GM12878 (cell line): ENCODE data around the gene SLC37A1. TPM values are rescaled to one million over a fixed set of nuclear protein-coding genes. Genes with fewer than 3 reads are reported as not detected.

ENCODE experiments used
- BRCA1 ChIP-seq: IDR thresholded peaks from 2 replicates; pipeline ENCODE4 v1.6.1; 2011; ENCODE audit warnings: low read depth, low read length, improper control_type of control experiment
- CHD1 ChIP-seq: IDR thresholded peaks from 2 replicates; pipeline ENCODE4 v1.6.1; 2012; ENCODE audit warnings: low read depth, low read length, improper control_type of control experiment
- FOXM1 ChIP-seq: IDR thresholded peaks from 2 replicates; pipeline ENCODE4 v1.6.1; 2012; ENCODE audit warnings: low read depth, mild to moderate bottlenecking, inconsistent platforms, low read length, moderate library complexity
- GATAD2B ChIP-seq: fragments of 450-650 bp; conservative IDR thresholded peaks from 2 replicates; pipeline ENCODE4 v1.6.1; 2017; ENCODE audit warnings: low read depth, mild to moderate bottlenecking, moderate library complexity
- IKZF2 ChIP-seq, 2 experiments: fragments of 450-650 bp; IDR thresholded peaks; 2 replicates each; pipeline ENCODE4 v1.6.1; 2017; ENCODE audit warnings: mild to moderate bottlenecking in 2 of 2, moderate library complexity in 2 of 2
- KLF5 ChIP-seq: fragments of 450-650 bp; IDR thresholded peaks from 2 replicates; pipeline ENCODE4 v1.6.1; 2014; ENCODE audit warnings: mild to moderate bottlenecking; ENCODE audit not compliant: partially characterized antibody
- MTA2 ChIP-seq: fragments of 450-650 bp; IDR thresholded peaks from 2 replicates; pipeline ENCODE4 v1.6.1; 2016; ENCODE audit warnings: low read depth, mild to moderate bottlenecking, moderate library complexity
- NFXL1 ChIP-seq: fragments of 450-650 bp; IDR thresholded peaks from 2 replicates; pipeline ENCODE4 v1.6.1; 2017; ENCODE audit warnings: antibody characterized with exemption, mild to moderate bottlenecking, borderline replicate concordance
- POLR2AphosphoS2 ChIP-seq: IDR thresholded peaks from 2 replicates; pipeline ENCODE4 v1.6.1; 2011; ENCODE audit warnings: low read depth, mild to moderate bottlenecking, low read length, improper control_type of control experiment, moderate library complexity
- POLR2AphosphoS5 ChIP-seq: IDR thresholded peaks from 2 replicates; pipeline ENCODE4 v1.6.1; 2011; ENCODE audit warnings: mild to moderate bottlenecking, low read length, inconsistent platforms
- RAD21 ChIP-seq: IDR thresholded peaks from 2 replicates; pipeline ENCODE4 v1.6.1; 2011; ENCODE audit warnings: mild to moderate bottlenecking, low read depth, low read length, moderate library complexity; ENCODE audit not compliant: insufficient read depth
- SRF ChIP-seq, 2 experiments: IDR thresholded peaks; 2 replicates each; pipeline ENCODE4 v1.6.1; 2011; ENCODE audit warnings: low read depth in 2 of 2, low read length in 2 of 2, mild to moderate bottlenecking in 1 of 2, moderate library complexity in 1 of 2
- STAT3 ChIP-seq: IDR thresholded peaks from 2 replicates; pipeline ENCODE4 v1.6.1; 2011; ENCODE audit warnings: low read depth, low read length, improper control_type of control experiment
- SUPT20H ChIP-seq: IDR thresholded peaks from 2 replicates; pipeline ENCODE4 v1.6.1; 2011; ENCODE audit warnings: low read depth, mild to moderate bottlenecking, low read length, moderate library complexity, borderline replicate concordance; ENCODE audit not compliant: control insufficient read depth
- ZBTB4 ChIP-seq: fragments of 450-650 bp; formaldehyde crosslinking; IDR thresholded peaks from 2 replicates; pipeline ENCODE4 v1.4.0; 2022; ENCODE audit warnings: mild to moderate bottlenecking, moderate library complexity
- ZNF622 ChIP-seq: fragments of 450-650 bp; IDR thresholded peaks from 2 replicates; pipeline ENCODE4 v1.6.1; 2017; ENCODE audit warnings: mild to moderate bottlenecking, inconsistent platforms
- polyA plus RNA-seq, 11 experiments: library from polyadenylated mRNA; depleted of rRNA in 4 of 11; unstranded in 6 of 11; stranded (reverse) in 5 of 11; fragments of >200 nt; fragmentation: Nextera tagmentation in 4 of 11; fragmentation: Illumina TruSeq in 1 of 11; extraction: Ambion mirVana in 4 of 11; extraction: Trizol in 1 of 11; gene quantifications; 1 replicate in 1 of 11; 2 replicates in 10 of 11; pipeline versions ENCODE4 v1.2.1 to v1.2.3, GENCODE V29; 2011 to 2016; ENCODE audit warnings: inconsistent platforms in 2 of 11, missing spikeins in 2 of 11, low read depth in 1 of 11
- total RNA-seq, 4 experiments: library from RNA; depleted of rRNA in 3 of 4; stranded (reverse); fragments of >200 nt in 3 of 4; fragmentation: Illumina TruSeq in 1 of 4; extraction: Trizol in 1 of 4; gene quantifications; 2 replicates each; pipeline versions ENCODE4 v1.2.1 to v1.2.3, GENCODE V29; 2013 to 2021
- TF ChIP-seq, protein P1 (sequence below): IDR thresholded peaks from 2 replicates; pipeline ENCODE4 v1.6.1; 2012; ENCODE audit warnings: low read depth, low read length, improper control_type of control experiment
- TF ChIP-seq, protein P2 (sequence below), 3 experiments: IDR thresholded peaks in 2 of 3; conservative IDR thresholded peaks in 1 of 3; 2 replicates each; pipeline ENCODE4 v1.5.1; 2011; ENCODE audit warnings: low read depth in 3 of 3, low read length in 3 of 3, mild to moderate bottlenecking in 3 of 3, control low read depth in 2 of 3, moderate library complexity in 2 of 3, inconsistent platforms in 1 of 3, mixed read lengths in 1 of 3; ENCODE audit not compliant: control insufficient read depth in 2 of 3, insufficient read depth in 1 of 3; ENCODE audit errors: extremely low read depth in 1 of 3
- TF ChIP-seq, protein P3 (sequence below): IDR thresholded peaks from 2 replicates; pipeline ENCODE4 v1.6.1; 2012; ENCODE audit warnings: improper control_type of control experiment, low read depth, low read length; ENCODE audit not compliant: insufficient replicate concordance

SLC37A1 gene
- total and polyA plus RNA-seq, 10 of the 15 experiments (the other 5 are each of a cell fraction or from before 2014, with no cell fraction given) = 1.1 to 35.5 (median 24.4) TPM

DNA sequence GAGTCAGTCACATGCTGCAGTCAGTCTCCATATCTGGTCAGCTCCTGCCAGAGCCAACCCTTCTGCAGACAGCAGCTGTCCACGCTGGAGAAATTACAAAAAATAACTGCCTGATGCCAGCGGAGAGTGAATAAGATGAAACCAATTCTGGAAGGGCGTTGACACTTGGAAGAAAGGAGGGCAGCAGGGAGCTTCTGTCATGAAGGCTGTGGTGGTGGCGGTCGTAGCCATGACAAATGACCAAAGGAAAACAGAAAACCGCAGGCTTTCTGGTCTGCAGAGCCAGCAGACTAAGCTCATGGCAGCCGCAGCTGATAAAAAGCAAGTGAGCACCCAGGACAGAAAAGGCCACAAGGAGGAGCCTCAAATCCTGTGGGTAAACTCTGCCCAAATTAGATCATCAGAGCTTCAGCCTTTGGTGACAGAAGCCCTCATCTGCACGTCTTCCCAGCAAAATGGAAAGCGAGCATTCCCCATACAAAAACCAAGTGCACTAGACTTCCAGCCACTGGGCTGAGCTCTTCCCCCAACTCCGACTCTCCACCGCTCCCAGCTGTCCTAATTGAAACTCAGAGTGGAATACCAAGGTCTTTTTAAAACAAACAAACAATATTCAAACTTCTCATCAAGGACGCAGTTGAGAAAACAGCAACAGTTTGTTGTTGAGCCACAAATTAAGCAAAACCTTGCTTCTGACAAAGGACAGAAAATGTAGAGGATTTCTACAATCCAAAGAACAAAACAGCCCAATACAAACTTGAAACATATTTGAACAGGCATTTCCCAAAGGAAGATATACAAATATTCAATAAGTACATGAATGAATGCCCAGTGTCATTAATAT lies 46.3 kb upstream of the SLC37A1 start (continued):
- TF ChIP-seq, protein P1, sequence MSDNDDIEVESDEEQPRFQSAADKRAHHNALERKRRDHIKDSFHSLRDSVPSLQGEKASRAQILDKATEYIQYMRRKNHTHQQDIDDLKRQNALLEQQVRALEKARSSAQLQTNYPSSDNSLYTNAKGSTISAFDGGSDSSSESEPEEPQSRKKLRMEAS = no peak
- TF ChIP-seq, protein P2, sequence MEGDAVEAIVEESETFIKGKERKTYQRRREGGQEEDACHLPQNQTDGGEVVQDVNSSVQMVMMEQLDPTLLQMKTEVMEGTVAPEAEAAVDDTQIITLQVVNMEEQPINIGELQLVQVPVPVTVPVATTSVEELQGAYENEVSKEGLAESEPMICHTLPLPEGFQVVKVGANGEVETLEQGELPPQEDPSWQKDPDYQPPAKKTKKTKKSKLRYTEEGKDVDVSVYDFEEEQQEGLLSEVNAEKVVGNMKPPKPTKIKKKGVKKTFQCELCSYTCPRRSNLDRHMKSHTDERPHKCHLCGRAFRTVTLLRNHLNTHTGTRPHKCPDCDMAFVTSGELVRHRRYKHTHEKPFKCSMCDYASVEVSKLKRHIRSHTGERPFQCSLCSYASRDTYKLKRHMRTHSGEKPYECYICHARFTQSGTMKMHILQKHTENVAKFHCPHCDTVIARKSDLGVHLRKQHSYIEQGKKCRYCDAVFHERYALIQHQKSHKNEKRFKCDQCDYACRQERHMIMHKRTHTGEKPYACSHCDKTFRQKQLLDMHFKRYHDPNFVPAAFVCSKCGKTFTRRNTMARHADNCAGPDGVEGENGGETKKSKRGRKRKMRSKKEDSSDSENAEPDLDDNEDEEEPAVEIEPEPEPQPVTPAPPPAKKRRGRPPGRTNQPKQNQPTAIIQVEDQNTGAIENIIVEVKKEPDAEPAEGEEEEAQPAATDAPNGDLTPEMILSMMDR (IDR thresholded peaks at IDR 0.05 in 2 of 3, conservative IDR thresholded peaks at IDR 0.05 in 1 of 3; ENCODE audit: control insufficient read depth in 2 of 3, extremely low read depth in 1 of 3, insufficient read depth in 1 of 3, low read depth in 3 of 3, low read length in 3 of 3) = peak; percentile 46 to 56 (median 49); a peak in 5 of 6 replicates
- TF ChIP-seq ZNF622 (no peak), POLR2AphosphoS2 (no peak), KLF5 (no peak), FOXM1 (no peak), BRCA1 (no peak), POLR2AphosphoS5 (no peak), CHD1 (no peak), RAD21 (peak; percentile 56), SRF (IDR thresholded peaks at IDR 0.05; ENCODE audit: low read depth in 2 of 2, low read length in 2 of 2) (no peak), STAT3 (0 out of 2 replicates have a peak, but pooled peaks have one; percentile 58), IKZF2 (IDR thresholded peaks at IDR 0.05) (peak; percentile 69 to 70; a peak in 3 of 4 replicates), ZBTB4 (no peak), SUPT20H (no peak), NFXL1 (no peak), GATAD2B (no peak), MTA2 (peak; percentile 50; the same call in 1 of the 2 replicates)
- TF ChIP-seq, protein P3, sequence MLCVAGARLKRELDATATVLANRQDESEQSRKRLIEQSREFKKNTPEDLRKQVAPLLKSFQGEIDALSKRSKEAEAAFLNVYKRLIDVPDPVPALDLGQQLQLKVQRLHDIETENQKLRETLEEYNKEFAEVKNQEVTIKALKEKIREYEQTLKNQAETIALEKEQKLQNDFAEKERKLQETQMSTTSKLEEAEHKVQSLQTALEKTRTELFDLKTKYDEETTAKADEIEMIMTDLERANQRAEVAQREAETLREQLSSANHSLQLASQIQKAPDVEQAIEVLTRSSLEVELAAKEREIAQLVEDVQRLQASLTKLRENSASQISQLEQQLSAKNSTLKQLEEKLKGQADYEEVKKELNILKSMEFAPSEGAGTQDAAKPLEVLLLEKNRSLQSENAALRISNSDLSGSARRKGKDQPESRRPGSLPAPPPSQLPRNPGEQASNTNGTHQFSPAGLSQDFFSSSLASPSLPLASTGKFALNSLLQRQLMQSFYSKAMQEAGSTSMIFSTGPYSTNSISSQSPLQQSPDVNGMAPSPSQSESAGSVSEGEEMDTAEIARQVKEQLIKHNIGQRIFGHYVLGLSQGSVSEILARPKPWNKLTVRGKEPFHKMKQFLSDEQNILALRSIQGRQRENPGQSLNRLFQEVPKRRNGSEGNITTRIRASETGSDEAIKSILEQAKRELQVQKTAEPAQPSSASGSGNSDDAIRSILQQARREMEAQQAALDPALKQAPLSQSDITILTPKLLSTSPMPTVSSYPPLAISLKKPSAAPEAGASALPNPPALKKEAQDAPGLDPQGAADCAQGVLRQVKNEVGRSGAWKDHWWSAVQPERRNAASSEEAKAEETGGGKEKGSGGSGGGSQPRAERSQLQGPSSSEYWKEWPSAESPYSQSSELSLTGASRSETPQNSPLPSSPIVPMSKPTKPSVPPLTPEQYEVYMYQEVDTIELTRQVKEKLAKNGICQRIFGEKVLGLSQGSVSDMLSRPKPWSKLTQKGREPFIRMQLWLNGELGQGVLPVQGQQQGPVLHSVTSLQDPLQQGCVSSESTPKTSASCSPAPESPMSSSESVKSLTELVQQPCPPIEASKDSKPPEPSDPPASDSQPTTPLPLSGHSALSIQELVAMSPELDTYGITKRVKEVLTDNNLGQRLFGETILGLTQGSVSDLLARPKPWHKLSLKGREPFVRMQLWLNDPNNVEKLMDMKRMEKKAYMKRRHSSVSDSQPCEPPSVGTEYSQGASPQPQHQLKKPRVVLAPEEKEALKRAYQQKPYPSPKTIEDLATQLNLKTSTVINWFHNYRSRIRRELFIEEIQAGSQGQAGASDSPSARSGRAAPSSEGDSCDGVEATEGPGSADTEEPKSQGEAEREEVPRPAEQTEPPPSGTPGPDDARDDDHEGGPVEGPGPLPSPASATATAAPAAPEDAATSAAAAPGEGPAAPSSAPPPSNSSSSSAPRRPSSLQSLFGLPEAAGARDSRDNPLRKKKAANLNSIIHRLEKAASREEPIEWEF = no peak
